HG03558 (cell line): ENCODE measurements around the gene ZNF280B.
"Not testable (repeated sequence)": the region's sequence is repeated elsewhere in the genome, so short reads cannot be mapped to it uniquely, and the experiment has no call there.

Experiments
- ATAC-seq: cut with Tn5 transposase; IDR thresholded peaks from one replicate; pipeline ENCODE4 v1.9.1; 2021; ENCODE audit warnings: moderate number of reproducible peaks; ENCODE audit not compliant: unreplicated experiment; ENCODE audit errors: extremely low read depth

Gene ZNF280B

GRCh38 chr22:22442928-22443709 lies 65.4 kb downstream of the ZNF280B start:
- no peak for ATAC-seq

GRCh38 chr22:22441626-22442025 lies 66.9 kb downstream of the ZNF280B start:
- not testable (repeated sequence) for ATAC-seq

GRCh38 chr22:22440188-22440587 lies 68.4 kb downstream of the ZNF280B start:
- ATAC-seq = no peak
